HepG2 (cell line): Measurements from ENCODE around the gene CREB3. TPM values are rescaled to one million over a fixed set of nuclear protein-coding genes. Genes with fewer than 3 reads are reported as not detected.

Experiments
- BRCA1 ChIP-seq: sonication (generic); formaldehyde crosslinking; IDR thresholded peaks from 2 replicates; pipeline ENCODE4 v1.4.0; 2020; ENCODE audit warnings: missing genetic modification reagents
- BRD4 ChIP-seq: sonication (generic); formaldehyde crosslinking; IDR thresholded peaks from 2 replicates; pipeline ENCODE4 v1.4.0; 2020; ENCODE audit warnings: missing genetic modification reagents
- FIP1L1 ChIP-seq: fragments of 200-400 bp; formaldehyde crosslinking; IDR thresholded peaks from 2 replicates; pipeline ENCODE4 v1.6.1; 2018; ENCODE audit warnings: low read depth, mild to moderate bottlenecking, low read length, moderate library complexity, borderline replicate concordance; ENCODE audit not compliant: insufficient read depth
- FOXA3 ChIP-seq: IDR thresholded peaks from 2 replicates; pipeline ENCODE4 v1.6.1; 2016; ENCODE audit warnings: missing genetic modification reagents, missing compliant biosample characterization
- GATAD2A ChIP-seq: IDR thresholded peaks from 2 replicates; pipeline ENCODE4 v1.6.1; 2016
- ISX ChIP-seq: sonication (generic); formaldehyde crosslinking; conservative IDR thresholded peaks from 2 replicates; pipeline ENCODE4 v1.5.0; 2020; ENCODE audit warnings: missing genetic modification reagents
- NCOA2 ChIP-seq: sonication (generic); formaldehyde crosslinking; IDR thresholded peaks from 2 replicates; pipeline ENCODE4 v1.8.0; 2022; ENCODE audit warnings: inconsistent platforms
- NR2F6 ChIP-seq, 2 experiments: IDR thresholded peaks; 2 replicates each; pipeline ENCODE4 v1.6.1; 2016; ENCODE audit warnings: antibody characterized with exemption in 1 of 2, mild to moderate bottlenecking in 1 of 2
- RELA ChIP-seq: sonication (generic); formaldehyde crosslinking; IDR thresholded peaks from 2 replicates; pipeline ENCODE4 v1.4.0; 2020; ENCODE audit warnings: missing genetic modification reagents
- ZKSCAN5 ChIP-seq: sonication (generic); formaldehyde crosslinking; IDR thresholded peaks from 2 replicates; pipeline ENCODE4 v1.5.1; 2020; ENCODE audit warnings: mild to moderate bottlenecking, missing genetic modification reagents
- ZNF317 ChIP-seq: sonication (generic); formaldehyde crosslinking; IDR thresholded peaks from 2 replicates; pipeline ENCODE4 v1.5.0; 2020; ENCODE audit warnings: mild to moderate bottlenecking, missing genetic modification reagents
- ZNF367 ChIP-seq: sonication (generic); formaldehyde crosslinking; IDR thresholded peaks from 2 replicates; pipeline ENCODE4 v1.4.0; 2020; ENCODE audit warnings: missing genetic modification reagents, borderline replicate concordance
- ZNF446 ChIP-seq: sonication (generic); formaldehyde crosslinking; IDR thresholded peaks from 2 replicates; pipeline ENCODE4 v1.5.0; 2020; ENCODE audit warnings: mild to moderate bottlenecking, missing genetic modification reagents
- ZNF501 ChIP-seq: sonication (generic); formaldehyde crosslinking; IDR thresholded peaks from 2 replicates; pipeline ENCODE4 v1.5.1; 2020; ENCODE audit warnings: mild to moderate bottlenecking, moderate library complexity, missing genetic modification reagents
- ZNF558 ChIP-seq: sonication (generic); formaldehyde crosslinking; IDR thresholded peaks from 2 replicates; pipeline ENCODE4 v1.9.0; 2022; ENCODE audit warnings: mild to moderate bottlenecking, missing genetic modification reagents, borderline replicate concordance
- ZNF670 ChIP-seq: sonication (generic); formaldehyde crosslinking; IDR thresholded peaks from 2 replicates; pipeline ENCODE4 v1.8.0; 2022; ENCODE audit warnings: mild to moderate bottlenecking, missing genetic modification reagents, borderline replicate concordance
- ZNF83 ChIP-seq: sonication (generic); formaldehyde crosslinking; IDR thresholded peaks from 2 replicates; pipeline ENCODE4 v1.4.0; 2020; ENCODE audit warnings: missing genetic modification reagents, mild to moderate bottlenecking, borderline replicate concordance
- ZSCAN31 ChIP-seq: sonication (generic); formaldehyde crosslinking; IDR thresholded peaks from 2 replicates; pipeline ENCODE4 v1.5.0; 2020; ENCODE audit warnings: low read depth, mild to moderate bottlenecking, missing genetic modification reagents
- polyA plus RNA-seq, 8 experiments: library from polyadenylated mRNA; depleted of rRNA in 3 of 8; stranded (reverse) in 7 of 8; unstranded in 1 of 8; fragments of >200 nt; fragmentation: Illumina TruSeq in 4 of 8; extraction: Trizol in 4 of 8; gene quantifications; 2 replicates each; pipeline versions ENCODE4 v1.2.1 to v1.2.3, GENCODE V29; 2011 to 2016; ENCODE audit warnings: low read depth in 4 of 8, missing spikeins in 1 of 8, mixed read lengths in 1 of 8; ENCODE audit not compliant: insufficient read depth in 1 of 8
- total RNA-seq, 5 experiments: library from RNA; depleted of rRNA; stranded (reverse); fragments of >200 nt; fragmentation: Illumina TruSeq; extraction: Trizol; gene quantifications; 2 replicates each; pipeline ENCODE4 v1.2.3, GENCODE V29; 2016; ENCODE audit warnings: low read depth in 1 of 5
- TF ChIP-seq, protein P1 (sequence below): sonication (generic); formaldehyde crosslinking; IDR thresholded peaks from 2 replicates; pipeline ENCODE4 v1.4.0; 2020; ENCODE audit warnings: missing genetic modification reagents
- TF ChIP-seq, protein P2 (sequence below): sonication (generic); formaldehyde crosslinking; IDR thresholded peaks from 2 replicates; pipeline ENCODE4 v1.5.1; 2020; ENCODE audit warnings: missing genetic modification reagents, mild to moderate bottlenecking, borderline replicate concordance
- TF ChIP-seq, protein P3 (sequence below): sonication (generic); formaldehyde crosslinking; conservative IDR thresholded peaks from 2 replicates; pipeline ENCODE4 v1.5.0; 2020; ENCODE audit warnings: missing genetic modification reagents

The CREB3 gene
- total and polyA plus RNA-seq, 2 of the 13 experiments (the other 11 are each of a cell fraction or from before 2014, with no cell fraction given) = 11.1 to 34.2 TPM

DNA sequence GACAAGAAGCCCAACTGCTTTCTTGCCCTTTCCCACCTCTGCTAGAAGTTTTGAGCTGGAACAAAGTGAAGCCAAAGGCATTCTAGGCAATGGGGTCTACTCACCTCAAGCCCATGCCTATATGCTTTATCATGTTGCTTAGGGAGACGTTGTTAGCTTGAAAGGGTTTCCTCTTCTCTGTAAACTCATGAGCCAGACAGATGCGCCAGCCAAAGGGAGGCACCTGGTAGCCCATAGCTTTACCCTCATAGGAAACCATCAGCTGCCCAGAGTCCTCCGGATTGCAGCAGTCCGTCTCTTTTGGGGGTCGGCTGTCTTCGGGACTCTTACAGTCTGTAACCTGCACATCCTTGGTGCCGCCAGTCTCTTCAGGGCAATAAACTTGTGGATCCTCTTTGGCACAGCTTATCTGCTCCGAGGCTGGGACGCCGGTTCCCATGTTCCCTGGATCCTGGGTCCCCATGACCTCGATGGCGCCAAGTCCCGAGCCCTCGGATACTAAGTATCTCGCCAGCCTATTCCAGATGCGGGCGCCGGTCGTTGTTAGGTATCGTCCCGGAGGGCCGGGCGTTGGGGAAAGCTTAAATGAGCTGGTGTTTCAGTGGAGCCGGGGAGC is 15.9 kb downstream of the CREB3 start (continued):
- TF ChIP-seq, protein P1, sequence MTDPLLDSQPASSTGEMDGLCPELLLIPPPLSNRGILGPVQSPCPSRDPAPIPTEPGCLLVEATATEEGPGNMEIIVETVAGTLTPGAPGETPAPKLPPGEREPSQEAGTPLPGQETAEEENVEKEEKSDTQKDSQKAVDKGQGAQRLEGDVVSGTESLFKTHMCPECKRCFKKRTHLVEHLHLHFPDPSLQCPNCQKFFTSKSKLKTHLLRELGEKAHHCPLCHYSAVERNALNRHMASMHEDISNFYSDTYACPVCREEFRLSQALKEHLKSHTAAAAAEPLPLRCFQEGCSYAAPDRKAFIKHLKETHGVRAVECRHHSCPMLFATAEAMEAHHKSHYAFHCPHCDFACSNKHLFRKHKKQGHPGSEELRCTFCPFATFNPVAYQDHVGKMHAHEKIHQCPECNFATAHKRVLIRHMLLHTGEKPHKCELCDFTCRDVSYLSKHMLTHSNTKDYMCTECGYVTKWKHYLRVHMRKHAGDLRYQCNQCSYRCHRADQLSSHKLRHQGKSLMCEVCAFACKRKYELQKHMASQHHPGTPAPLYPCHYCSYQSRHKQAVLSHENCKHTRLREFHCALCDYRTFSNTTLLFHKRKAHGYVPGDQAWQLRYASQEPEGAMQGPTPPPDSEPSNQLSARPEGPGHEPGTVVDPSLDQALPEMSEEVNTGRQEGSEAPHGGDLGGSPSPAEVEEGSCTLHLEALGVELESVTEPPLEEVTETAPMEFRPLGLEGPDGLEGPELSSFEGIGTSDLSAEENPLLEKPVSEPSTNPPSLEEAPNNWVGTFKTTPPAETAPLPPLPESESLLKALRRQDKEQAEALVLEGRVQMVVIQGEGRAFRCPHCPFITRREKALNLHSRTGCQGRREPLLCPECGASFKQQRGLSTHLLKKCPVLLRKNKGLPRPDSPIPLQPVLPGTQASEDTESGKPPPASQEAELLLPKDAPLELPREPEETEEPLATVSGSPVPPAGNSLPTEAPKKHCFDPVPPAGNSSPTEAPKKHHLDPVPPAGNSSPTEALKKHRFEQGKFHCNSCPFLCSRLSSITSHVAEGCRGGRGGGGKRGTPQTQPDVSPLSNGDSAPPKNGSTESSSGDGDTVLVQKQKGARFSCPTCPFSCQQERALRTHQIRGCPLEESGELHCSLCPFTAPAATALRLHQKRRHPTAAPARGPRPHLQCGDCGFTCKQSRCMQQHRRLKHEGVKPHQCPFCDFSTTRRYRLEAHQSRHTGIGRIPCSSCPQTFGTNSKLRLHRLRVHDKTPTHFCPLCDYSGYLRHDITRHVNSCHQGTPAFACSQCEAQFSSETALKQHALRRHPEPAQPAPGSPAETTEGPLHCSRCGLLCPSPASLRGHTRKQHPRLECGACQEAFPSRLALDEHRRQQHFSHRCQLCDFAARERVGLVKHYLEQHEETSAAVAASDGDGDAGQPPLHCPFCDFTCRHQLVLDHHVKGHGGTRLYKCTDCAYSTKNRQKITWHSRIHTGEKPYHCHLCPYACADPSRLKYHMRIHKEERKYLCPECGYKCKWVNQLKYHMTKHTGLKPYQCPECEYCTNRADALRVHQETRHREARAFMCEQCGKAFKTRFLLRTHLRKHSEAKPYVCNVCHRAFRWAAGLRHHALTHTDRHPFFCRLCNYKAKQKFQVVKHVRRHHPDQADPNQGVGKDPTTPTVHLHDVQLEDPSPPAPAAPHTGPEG (CRISPR knock-in tag) = peak; percentile 47; the same call in 1 of the 2 replicates
- TF ChIP-seq BRCA1 (0 out of 2 replicates have a peak, but pooled peaks have one; percentile 57), GATAD2A (no peak), ZNF558 (CRISPR knock-in tag) (no peak), FOXA3 (CRISPR knock-in tag) (no peak), RELA (CRISPR knock-in tag) (no peak), ZNF446 (CRISPR knock-in tag) (no peak), ZNF367 (CRISPR knock-in tag) (0 out of 2 replicates have a peak, but pooled peaks have one; percentile 29), ISX (peak; percentile 66; the same call in 1 of the 2 replicates), BRD4 (0 out of 2 replicates have a peak, but pooled peaks have one; percentile 58), ZNF501 (CRISPR knock-in tag) (no peak; the same call in 1 of the 2 replicates), NR2F6 (IDR thresholded peaks at IDR 0.05) (no peak), NR2F6 (CRISPR knock-in tag; IDR thresholded peaks at IDR 0.05) (peak; percentile 5; the same call in 1 of the 2 replicates), ZNF317 (CRISPR knock-in tag) (peak; percentile 46; the same call in 1 of the 2 replicates), ZSCAN31 (CRISPR knock-in tag) (no peak), ZKSCAN5 (no peak), ZNF670 (CRISPR knock-in tag) (peak; percentile 44; the same call in 1 of the 2 replicates), NCOA2 (CRISPR knock-in tag) (no peak), FIP1L1 (no peak), ZNF83 (CRISPR knock-in tag) (no peak)
- TF ChIP-seq, protein P2, sequence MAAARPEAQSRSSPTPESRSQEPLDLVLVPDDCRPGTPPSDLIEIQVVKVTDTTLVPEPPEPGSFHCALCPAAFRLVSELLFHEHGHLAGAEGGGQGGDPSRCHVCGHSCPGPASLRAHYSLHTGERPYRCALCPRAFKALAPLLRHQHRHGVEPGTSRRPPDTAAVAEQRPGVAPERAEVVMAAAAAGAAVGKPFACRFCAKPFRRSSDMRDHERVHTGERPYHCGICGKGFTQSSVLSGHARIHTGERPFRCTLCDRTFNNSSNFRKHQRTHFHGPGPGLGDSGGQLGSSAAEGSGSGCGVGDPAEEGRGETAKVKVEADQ (CRISPR knock-in tag) = peak; percentile 2; the same call in 1 of the 2 replicates
- TF ChIP-seq, protein P3, sequence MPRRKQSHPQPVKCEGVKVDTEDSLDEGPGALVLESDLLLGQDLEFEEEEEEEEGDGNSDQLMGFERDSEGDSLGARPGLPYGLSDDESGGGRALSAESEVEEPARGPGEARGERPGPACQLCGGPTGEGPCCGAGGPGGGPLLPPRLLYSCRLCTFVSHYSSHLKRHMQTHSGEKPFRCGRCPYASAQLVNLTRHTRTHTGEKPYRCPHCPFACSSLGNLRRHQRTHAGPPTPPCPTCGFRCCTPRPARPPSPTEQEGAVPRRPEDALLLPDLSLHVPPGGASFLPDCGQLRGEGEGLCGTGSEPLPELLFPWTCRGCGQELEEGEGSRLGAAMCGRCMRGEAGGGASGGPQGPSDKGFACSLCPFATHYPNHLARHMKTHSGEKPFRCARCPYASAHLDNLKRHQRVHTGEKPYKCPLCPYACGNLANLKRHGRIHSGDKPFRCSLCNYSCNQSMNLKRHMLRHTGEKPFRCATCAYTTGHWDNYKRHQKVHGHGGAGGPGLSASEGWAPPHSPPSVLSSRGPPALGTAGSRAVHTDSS (CRISPR knock-in tag) = no peak
